Cardiac septum (tissue), 1 donor: Measurements from ENCODE around the gene CFAP299. TPM values are rescaled to one million over a fixed set of nuclear protein-coding genes. Genes with fewer than 3 reads are reported as not detected.

ENCODE experiments used
- DNase-seq: peaks from one replicate; pipeline ENCODE4 v3.0.0-alpha.2; 2020; ENCODE audit warnings: low spot score
- intact Hi-C: fragments of 100-400 bp; cut with DNase I; formaldehyde crosslinking; loops from one replicate; pipeline ENCODE4 v1.14.0; 2022
- total RNA-seq: library from RNA; stranded (reverse); fragmentation: NEBNext Ultra II Directional; extraction: Animal tissue kit (Norgen Biotek cat#: 25700); gene quantifications from one replicate; pipeline ENCODE4 v1.2.1, GENCODE V29; 2021
- donor health status: DM: no; HTN: no; CAD: no.

Gene CFAP299
- total RNA-seq, 1 donor from 2014 or later = not detected

GRCh38 chr4:80931631-80932081 is 596.1 kb downstream of the CFAP299 start:
- intact Hi-C loops = no loop called here
- no peak for DNase-seq

- intact Hi-C loops = no loop called here
- DNase-seq = no peak
Observed at GRCh38 chr4:80948141-80948540, 612.6 kb downstream of the CFAP299 start.

- DNase-seq = no peak
- intact Hi-C loops = no loop called here
Observed at GRCh38 chr4:80948995-80949394, 613.5 kb downstream of the CFAP299 start.

GRCh38 chr4:80956421-80956820 is 620.9 kb downstream of the CFAP299 start:
- DNase-seq = no peak
- intact Hi-C loops = no loop called here

GRCh38 chr4:80963051-80963450 is 627.5 kb downstream of the CFAP299 start:
- intact Hi-C loops = no loop called here
- DNase-seq = no peak

GRCh38 chr4:80967346-80967745 is 631.8 kb downstream of the CFAP299 start:
- no peak for DNase-seq
- intact Hi-C loops = no loop called here

GRCh38 chr4:80980239-80980638 is 644.7 kb downstream of the CFAP299 start:
- intact Hi-C loops = no loop called here
- no peak for DNase-seq

GRCh38 chr4:80986011-80986410 is 650.5 kb downstream of the CFAP299 start:
- DNase-seq = no peak
- intact Hi-C loops = no loop called here

- DNase-seq = no peak
- intact Hi-C loops = loop anchor here (5.0 kb wide), 1 partner anchor 628 kb away; no protein-coding TSS in a partner anchor
Observed at GRCh38 chr4:80989921-80990544, 654.5 kb downstream of the CFAP299 start.

- intact Hi-C loops = loop anchor here (5.0 kb wide), 1 partner anchor 629 kb away; no protein-coding TSS in a partner anchor
- DNase-seq = no peak
Observed at GRCh38 chr4:80990851-80991250, 655.3 kb downstream of the CFAP299 start.

GRCh38 chr4:80999943-81000342 is 664.4 kb downstream of the CFAP299 start:
- DNase-seq = no peak
- intact Hi-C loops = no loop called here

GRCh38 chr4:81003597-81004111 is 668.1 kb downstream of the CFAP299 start:
- intact Hi-C loops = no loop called here
- DNase-seq = no peak

GRCh38 chr4:81007417-81007816 is 671.9 kb downstream of the CFAP299 start:
- intact Hi-C loops = no loop called here
- no peak for DNase-seq

Other genes starting within 250 kb of the CFAP299 start
- 1.6 TPM for gene PRDM8, start 138.2 kb upstream of the CFAP299 start, total RNA-seq
- 0.30 TPM for gene FGF5, start 69.1 kb upstream of the CFAP299 start, total RNA-seq